ENCODE results near the gene MAPK8IP3. TPM values are rescaled to one million over a fixed set of nuclear protein-coding genes. Genes with fewer than 3 reads are reported as not detected.
"Not testable (repeated sequence)": the region's sequence is repeated elsewhere in the genome, so short reads cannot be mapped to it uniquely, and the experiment has no call there.

Gene MAPK8IP3
- polyA plus RNA-seq, 3 donors, result 55.4 to 85.5 (median 78.5) TPM

GRCh38 chr16:1786242-1787055 lies 80.5 kb downstream of the MAPK8IP3 start:
- DNase-seq, result no peak

DNA sequence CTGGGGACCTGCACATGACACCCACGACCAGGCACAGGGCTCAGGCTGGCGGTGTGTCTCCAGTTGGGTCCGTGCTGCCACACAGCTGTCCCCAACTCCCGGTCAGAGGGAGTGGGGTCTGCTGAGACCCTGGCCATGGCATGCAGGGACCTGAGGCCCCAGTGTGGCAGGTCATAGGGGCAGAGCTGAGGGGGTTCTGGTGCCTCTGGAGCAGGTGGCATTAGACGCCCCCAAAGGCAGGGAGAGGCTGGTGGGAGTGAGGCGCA lies 81.0 kb downstream of the MAPK8IP3 start:
- no peak for DNase-seq

DNA sequence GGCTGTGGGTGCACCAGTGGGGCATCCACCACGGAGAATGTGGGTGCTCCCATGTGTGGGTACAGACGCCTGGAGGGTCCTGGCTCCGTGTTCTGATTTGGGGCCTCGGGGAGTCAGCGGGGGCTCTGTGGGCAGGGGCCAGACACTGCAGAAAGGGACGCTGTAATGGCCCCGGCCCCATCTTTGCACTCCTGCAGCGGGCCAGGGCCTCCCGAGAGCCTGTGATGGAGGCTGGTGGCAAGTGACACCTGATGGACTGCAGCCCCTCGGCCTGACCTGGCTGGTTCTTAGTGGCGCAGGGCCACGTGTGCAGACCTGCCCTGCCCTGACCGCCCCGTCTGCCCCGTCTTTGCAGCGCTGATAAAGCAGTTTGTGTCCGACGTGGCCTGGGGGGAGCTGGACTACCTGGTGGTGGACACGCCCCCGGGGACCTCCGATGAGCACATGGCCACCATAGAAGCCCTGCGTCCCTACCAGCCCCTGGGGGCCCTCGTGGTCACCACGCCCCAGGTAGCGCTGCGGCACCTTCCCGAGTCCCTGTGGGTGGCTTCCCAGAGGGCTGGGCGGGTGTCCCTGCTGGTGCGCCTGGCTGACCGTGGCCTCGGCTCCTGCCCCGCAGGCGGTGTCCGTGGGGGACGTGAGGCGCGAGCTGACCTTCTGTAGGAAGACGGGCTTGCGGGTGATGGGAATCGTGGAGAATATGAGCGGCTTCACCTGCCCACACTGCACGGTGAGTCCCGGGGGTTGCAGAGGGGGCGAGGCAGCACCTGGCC lies 81.5 kb downstream of the MAPK8IP3 start:
- no peak for DNase-seq

DNA sequence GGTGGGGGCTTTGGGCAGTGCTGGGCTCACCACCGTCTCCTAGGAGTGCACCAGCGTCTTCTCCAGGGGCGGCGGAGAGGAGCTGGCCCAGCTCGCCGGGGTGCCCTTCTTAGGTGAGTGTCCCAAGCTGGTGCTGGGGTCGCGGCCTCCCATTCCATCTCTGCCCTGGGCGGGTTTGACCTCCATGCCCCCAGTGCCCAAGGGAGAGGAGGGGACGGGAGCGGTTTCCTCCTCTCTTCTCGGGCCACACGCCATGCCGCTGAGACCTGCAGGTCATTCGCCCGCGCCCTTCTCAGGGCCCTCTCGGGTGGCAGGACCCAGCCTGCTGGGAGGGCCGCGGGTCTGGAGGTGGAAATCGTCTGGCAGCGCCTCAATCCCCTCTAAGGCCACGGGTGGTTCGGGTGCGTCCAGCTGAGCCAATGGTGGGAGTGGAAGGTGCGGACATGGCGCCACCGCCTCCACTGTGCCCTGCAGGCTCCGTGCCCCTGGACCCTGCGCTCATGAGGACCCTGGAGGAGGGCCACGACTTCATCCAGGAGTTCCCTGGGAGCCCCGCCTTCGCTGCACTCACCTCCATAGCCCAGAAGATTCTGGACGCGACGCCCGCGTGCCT lies 82.2 kb downstream of the MAPK8IP3 start:
- DNase-seq, result no peak

DNA sequence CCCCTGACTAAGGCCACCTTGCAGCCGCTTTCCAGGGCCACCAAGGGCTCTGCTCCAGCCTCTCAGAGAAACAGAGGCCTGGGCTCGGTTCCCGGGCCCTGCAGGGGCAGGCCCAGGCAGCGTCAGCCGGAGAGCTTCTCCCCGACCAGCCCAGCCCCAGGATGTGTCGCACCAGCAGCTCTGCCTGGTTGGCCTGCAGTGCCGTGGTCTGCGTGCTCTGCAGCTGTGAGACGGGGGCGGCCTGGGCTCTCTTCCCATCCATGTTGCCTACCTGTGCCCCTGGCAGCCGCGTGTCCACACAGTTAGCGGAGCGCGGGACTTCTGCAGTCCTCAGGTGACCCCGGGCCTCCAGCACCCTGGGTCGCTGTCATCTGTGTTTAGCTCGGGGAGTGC lies 82.7 kb downstream of the MAPK8IP3 start:
- no peak for DNase-seq

DNA sequence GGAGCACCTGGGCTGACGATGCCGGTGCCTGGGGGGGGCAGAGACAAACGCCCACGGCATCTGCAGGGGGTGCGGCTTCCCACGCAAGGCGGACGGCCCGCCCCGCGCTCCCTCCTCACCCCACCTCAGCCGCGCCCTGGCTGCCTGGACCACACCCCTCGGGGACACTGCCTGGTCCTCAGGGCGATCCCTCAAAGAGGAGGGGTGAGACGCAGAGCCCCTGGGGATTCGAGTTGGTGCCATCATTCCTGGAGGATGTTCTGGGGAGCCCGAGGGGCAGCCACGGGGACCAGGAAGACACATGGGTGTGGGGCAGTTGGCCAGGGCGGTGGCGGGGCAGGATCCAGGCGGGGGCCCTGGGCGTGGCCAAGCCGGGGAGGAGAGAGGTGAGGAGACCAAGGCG lies 83.6 kb downstream of the MAPK8IP3 start:
- no peak for DNase-seq

- no peak for DNase-seq
Observed at GRCh38 chr16:1790261-1790610, 84.2 kb downstream of the MAPK8IP3 start.

DNA sequence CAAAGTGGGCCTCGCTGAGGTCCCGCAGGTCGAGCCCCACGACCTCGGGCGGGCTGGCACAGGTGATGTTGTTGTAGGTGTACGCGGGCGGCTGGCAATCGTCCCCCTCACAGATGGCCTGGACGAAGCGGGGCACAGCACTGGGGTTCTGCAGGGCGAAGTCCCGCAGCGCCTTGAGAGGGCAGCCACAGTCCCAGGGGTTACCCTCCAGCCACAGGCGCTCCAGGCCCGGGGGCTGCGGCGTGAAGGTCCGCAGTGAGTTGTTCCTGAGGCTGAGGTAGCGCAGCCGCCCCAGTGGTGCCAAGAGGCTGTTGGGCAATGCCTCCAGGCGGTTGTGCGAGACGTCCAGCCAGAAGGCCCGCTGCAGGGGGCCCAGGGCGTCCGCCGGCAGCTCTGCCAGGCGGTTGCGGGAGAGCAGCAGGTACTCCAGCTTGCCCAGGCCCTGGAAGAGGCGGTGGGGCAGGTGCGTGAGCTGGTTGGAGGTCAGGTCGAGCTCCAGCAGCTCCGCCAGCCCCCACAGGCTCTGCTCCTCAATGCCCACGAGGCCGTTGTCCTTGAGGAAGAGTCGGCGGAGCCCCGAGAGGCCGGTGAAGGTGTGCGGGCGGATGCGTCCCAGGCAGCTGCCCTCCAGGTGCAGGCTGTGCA lies 84.7 kb downstream of the MAPK8IP3 start:
- no peak for DNase-seq

DNA sequence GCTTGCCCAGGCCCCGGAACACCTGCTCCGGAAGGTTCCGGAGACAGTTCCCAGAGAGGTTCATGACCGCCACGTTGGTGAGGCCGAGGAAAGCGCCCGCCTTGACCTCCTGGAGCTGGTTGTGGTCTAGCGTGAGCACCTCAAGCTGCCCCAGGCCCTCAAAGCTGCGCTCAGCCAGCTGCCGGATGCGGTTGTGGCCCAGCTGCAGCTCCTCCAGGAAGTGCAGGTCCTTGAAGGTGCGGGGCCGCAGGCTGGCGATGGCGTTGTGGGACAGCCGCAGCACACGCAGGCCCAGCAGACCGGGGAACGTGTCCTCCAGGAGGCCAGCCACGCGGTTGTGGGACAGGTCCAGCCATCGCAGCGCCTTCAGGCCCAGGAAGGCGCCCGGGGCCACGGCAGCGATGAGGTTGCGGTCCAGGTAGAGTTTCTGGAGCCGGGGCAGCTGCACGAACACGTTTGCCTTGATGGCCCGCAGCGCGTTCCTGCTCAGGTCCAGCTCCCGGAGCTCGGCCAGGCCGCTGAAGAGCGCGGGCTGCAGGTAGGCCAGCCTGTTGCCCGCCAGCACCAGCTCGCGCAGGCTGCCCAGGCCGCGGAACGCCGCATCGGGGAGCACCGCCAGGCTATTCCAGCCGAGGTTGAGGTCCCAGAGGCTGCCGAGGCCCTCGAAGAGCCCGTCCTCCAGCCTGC lies 85.4 kb downstream of the MAPK8IP3 start:
- no peak for DNase-seq

DNA sequence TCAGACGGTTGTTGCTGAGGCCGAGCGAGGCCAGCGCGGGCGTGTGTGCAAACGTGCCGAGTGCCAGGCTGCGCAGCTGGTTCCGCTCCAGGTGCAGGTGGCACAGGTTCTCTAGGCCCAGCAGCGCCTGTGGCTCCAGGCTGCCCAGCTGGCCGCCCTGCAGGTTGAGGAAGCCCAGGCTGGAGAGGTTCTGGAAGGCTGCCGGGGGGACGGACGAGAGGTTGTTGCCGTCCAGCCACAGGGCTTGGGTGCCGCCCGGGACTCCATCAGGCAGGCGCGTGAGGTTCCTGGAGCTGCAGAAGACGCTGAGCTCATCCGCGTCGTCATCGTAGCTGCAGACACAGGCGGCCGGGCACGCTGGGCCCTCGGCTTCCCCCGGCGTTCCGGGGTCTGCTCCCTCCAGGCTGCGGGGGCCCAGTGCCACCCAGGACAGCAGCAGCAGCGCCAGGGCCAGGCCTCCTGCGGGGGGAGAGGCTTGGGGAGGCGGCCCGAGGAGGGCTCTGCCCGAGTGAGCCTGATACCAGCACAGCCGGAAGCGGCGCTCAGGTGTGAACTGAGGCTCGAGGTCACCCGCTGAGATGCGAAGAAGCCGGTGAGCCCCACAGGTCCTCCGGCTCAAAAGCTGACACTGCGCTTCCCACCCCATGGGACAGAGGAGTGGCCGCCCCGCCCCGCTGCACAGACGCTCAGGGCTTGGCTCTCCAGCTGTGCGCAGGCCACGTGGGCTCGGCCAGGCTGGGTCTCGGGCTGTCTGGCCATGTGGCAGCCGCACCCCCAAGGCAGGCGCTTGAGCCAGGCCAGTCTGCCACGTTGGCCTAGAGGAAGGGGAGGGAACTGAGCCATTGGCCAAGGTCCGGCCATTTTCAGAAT lies 86.2 kb downstream of the MAPK8IP3 start:
- DNase-seq, result no peak

GRCh38 chr16:1792836-1793577 lies 87.0 kb downstream of the MAPK8IP3 start:
- no peak for DNase-seq

DNA sequence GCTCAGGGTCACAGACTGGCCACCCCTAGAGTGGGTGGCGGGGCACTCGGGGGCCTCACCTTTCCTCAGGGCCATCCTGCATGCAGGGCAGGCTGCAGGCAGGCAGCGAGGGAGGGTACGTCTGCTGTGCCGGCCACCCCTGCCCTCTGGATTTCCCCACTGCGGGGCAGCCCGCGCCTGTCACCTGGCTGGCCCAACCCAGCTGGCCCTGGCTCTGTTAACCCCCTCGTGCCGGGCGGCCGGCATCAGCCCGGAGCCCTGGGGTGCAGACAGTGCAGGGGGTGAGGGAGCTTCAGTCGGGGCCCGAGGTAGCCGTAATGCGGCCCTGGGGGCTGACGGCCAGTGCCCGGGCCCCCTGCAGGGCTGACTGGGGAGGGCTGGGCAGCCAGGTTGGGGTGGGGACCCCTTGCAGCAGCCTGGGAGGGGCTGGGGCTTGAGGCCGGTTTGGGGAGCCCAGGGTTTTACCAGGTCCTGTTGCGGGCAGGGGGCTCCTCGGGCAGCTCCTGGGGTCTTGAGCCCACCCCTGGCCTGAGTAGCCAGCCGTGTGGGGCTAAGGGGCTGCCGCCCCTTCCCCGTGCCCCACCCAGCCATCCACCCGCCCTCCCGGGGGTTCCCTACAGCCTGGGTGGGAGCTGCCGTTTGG lies 87.7 kb downstream of the MAPK8IP3 start, which contains the start of gene IGFALS:
TSS of gene IGFALS (minus strand) at position 128 of the 643 bp plus-strand sequence. CDS start at position 75, 53 bp downstream.
- DNase-seq, result no peak

GRCh38 chr16:1794221-1794871 lies 88.4 kb downstream of the MAPK8IP3 start:
- no peak for DNase-seq

DNA sequence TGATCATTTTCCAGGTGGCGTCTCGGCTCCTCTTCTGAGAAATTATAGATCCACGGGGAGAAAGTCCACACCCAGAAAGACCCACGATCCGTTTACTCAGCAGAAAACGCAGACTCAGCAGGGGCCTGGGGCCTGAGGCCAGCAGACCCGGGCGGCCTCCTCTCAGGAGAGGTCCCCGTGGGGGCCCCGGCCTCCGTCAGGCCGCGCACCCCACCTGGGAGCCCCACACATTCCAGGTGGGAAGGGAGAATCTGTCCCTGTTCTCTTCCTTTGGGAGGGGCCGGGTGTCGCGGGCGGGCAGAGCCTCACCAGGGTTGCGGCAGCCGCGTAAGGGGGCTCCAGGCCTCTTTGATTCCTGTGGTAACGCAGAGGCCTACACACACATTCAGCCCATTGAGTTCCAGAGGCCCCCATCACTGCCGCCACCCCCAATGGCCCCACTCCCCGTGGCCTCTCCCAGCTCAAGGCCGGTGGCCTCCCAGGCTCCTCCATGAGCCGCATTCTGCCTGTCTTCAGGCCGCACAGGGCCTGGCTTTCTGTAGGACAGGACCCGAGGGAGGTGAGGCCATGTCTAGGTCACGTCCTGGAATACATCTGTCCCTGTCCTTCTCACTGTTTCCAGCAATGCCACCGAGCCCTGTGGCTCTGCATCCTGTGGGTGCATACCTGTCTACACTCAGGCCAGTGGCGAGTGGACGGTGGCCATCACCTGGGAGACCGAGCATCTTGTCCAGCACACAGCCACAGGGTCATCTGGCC lies 89.1 kb downstream of the MAPK8IP3 start:
- no peak for DNase-seq

DNA sequence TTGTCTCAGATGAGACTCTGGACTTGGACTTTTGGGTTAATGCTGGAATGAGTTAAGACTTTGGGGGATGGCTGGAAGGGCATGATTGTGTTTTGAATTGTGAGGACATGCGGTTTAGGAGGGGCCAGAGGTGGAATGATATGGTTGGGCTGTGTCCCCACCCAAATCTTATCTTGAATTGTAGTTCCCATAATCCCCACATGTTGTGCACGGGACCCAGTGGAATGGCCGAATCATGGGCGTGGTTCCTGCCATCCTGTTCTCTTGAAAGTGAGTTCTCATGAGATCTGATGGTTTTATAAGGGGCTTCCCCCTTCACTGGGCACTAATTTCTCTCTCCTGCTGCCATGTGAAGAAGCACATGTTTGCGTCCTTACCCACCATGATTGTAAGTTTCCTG lies 93.3 kb downstream of the MAPK8IP3 start:
- not testable (repeated sequence) for DNase-seq

GRCh38 chr16:1800701-1801100 lies 94.7 kb downstream of the MAPK8IP3 start:
- DNase-seq, result no peak

GRCh38 chr16:1807626-1808025 lies 101.6 kb downstream of the MAPK8IP3 start:
- DNase-seq, result no peak

- DNase-seq, result no peak
Observed at GRCh38 chr16:1808691-1809090, 102.7 kb downstream of the MAPK8IP3 start.
